Peyer's patch (tissue), 4 donors: ENCODE measurements around the gene IL1RL2.

Experiments used
- POLR2A ChIP-seq, 2 donors: fragments of 450-650 bp; IDR thresholded peaks; one replicate each; pipeline ENCODE4 v1.5.1; 2017; ENCODE audit warnings: antibody characterized with exemption in 2 of 2, mild to moderate bottlenecking in 2 of 2, moderate library complexity in 2 of 2
- TF ChIP-seq, protein P1 (sequence below), 6 experiments: fragments of 450-650 bp in 4 of 6; fragments of 200-600 bp in 2 of 6; sonication (generic) in 1 of 6; IDR thresholded peaks; one replicate each; pipeline ENCODE4 v1.5.1; 2017 to 2019; ENCODE audit warnings: antibody characterized with exemption in 6 of 6, mild to moderate bottlenecking in 3 of 6, moderate library complexity in 1 of 6

DNA sequence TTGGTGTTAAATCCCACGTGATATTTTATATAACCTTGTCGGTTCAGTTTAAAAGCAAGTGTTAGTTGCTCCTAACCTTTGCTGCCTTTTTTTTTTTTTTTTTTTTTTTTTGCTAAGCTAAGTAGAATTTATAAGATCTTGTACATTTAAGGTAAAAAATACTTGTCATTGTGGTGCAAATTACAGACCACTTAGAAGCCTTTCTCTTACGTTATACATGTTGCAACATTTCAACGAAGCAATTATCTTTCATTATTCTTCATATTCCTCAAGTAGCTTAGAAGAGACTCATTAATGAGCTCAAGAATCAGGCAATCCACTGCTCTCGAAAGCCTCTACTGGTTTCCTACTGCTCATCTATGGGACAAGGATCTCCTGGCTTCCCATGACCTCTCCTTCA is 14.9 kb upstream of the IL1RL2 start:
- TF ChIP-seq, protein P1, sequence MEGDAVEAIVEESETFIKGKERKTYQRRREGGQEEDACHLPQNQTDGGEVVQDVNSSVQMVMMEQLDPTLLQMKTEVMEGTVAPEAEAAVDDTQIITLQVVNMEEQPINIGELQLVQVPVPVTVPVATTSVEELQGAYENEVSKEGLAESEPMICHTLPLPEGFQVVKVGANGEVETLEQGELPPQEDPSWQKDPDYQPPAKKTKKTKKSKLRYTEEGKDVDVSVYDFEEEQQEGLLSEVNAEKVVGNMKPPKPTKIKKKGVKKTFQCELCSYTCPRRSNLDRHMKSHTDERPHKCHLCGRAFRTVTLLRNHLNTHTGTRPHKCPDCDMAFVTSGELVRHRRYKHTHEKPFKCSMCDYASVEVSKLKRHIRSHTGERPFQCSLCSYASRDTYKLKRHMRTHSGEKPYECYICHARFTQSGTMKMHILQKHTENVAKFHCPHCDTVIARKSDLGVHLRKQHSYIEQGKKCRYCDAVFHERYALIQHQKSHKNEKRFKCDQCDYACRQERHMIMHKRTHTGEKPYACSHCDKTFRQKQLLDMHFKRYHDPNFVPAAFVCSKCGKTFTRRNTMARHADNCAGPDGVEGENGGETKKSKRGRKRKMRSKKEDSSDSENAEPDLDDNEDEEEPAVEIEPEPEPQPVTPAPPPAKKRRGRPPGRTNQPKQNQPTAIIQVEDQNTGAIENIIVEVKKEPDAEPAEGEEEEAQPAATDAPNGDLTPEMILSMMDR (IDR thresholded peaks at IDR 0.05) = no peak
- TF ChIP-seq POLR2A (IDR thresholded peaks at IDR 0.05) = no peak
